Rectal smooth muscle tissue (tissue), 1 donor: ENCODE measurements around the gene SCLT1.
"Not testable (repeated sequence)": the region's sequence is repeated elsewhere in the genome, so short reads cannot be mapped to it uniquely, and the experiment has no call there.

ENCODE experiments used
- H3K27ac ChIP-seq: one replicate; pipeline ENCODE4 v1.7.0; 2013; ENCODE audit warnings: low read depth, low read length, inconsistent platforms
- H3K27me3 ChIP-seq: one replicate; pipeline ENCODE4 v1.7.0; 2013; ENCODE audit warnings: low read length; ENCODE audit not compliant: control insufficient read depth, insufficient read depth
- H3K36me3 ChIP-seq: one replicate; pipeline ENCODE4 v1.7.0; 2013; ENCODE audit warnings: low read length; ENCODE audit not compliant: control insufficient read depth, insufficient read depth
- H3K4me1 ChIP-seq: one replicate; pipeline ENCODE4 v1.7.0; 2013; ENCODE audit warnings: low read length; ENCODE audit not compliant: control insufficient read depth, insufficient read depth
- H3K4me3 ChIP-seq: one replicate; pipeline ENCODE4 v1.7.0; 2013; ENCODE audit warnings: low read length
- H3K9ac ChIP-seq: one replicate; pipeline ENCODE4 v1.7.0; 2013; ENCODE audit warnings: low read length

SCLT1 gene

DNA sequence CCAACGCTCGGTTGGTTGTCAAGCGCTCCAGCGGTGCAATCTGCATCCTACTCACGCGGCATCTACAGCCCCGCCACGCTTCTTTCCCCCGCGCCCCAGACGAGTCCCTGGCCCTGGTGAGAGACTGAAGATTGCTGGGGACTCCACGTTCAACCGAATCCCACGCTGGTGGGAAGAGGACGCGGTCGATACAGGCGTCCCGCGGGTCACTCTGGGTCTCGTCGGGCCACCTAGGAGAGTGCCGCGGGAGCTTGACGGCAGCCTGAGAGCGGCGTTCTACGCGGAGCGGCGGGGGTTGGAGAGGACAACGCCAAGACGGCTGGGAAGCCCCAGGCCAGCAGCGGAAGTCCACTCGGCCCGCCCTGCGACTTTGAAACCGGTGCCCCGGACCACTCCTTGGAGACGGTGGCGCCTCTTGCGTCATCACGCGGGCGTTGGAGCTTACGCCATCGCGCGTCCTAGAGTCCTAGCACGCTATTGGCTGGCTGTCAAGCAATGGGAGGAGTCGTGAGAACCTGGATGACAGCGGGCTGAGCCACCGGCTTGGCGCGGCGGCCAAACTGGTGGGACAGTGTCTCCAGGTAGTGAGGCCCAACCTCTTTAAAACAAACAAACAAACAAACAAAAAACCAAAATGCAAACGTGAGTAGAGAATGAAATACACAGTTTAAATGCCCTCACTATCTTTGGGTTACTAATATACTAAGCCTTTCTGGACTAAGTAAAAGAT lies at the start of gene SCLT1:
Gene SCLT1, minus strand, starts transcription at position 349 of the 730 bp plus-strand sequence. CDS start 436 bp downstream, outside the sequence.
- Histone ChIP-seq H3K4me1 (peaks cover 7% of the 10 kb centered on the region), H3K27ac (peak within 1 kb of the TSS; percentile 89), H3K27me3 (no peaks in the 10 kb centered on the region), H3K4me3 (peak within 1 kb of the TSS; percentile 92), H3K9ac (peak within 1 kb of the TSS; percentile 85), H3K36me3 (no peaks in the 10 kb centered on the region)

- Histone ChIP-seq H3K9ac (no peak overlapping the region), H3K4me3 (no peak overlapping the region), H3K4me1 (no peaks in the 10 kb centered on the region)
Measured at GRCh38 chr4:129140521-129140920, 47.2 kb upstream of the SCLT1 start.

DNA sequence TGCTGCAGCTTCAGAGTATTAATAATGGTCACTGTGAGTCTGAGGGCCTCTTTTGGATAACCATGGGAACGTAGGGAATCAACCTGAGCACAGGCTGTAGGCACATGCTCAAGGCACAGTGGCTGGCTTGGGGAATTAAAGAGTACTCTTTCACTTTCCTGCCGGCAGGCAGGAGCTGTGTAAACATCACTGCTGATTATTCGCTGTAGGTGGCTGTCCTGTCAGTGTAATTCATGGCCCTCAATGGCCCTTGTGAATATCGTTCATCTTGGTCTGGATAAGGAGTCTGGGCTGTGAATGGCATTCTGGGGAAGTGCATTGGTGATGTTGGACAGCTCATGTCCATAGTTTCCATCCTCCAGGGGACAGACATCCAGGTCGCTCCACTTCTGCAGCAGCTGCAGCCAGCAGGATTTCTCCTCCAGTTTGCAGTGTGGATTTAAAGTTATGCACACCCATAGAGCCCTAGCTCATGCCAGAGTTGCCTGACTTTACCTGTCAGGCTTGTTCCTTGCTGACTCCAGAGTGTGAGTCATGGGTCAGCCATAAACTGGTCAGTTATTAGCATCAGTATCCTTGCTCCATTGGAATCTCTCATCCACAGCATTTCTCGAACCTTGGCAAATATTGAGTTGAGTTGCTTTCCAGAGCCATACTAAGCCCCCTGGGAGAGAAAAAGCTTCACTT lies 45.6 kb upstream of the SCLT1 start:
- Histone ChIP-seq H3K4me3 (no peak overlapping the region), H3K36me3 (no peaks in the 10 kb centered on the region), H3K4me1 (no peaks in the 10 kb centered on the region)

More at GRCh38 chr4:129140521-129140920, 47.2 kb upstream of the SCLT1 start:
- H3K27ac ChIP-seq = no peak overlapping the region
- H3K27me3 ChIP-seq = no peaks in the 10 kb centered on the region
- H3K36me3 ChIP-seq = no peaks in the 10 kb centered on the region

GRCh38 chr4:129136433-129136832 lies 43.1 kb upstream of the SCLT1 start:
- H3K27ac ChIP-seq = no peak overlapping the region
- no peaks in the 10 kb centered on the region for H3K27me3 ChIP-seq
- H3K4me1 ChIP-seq = no peaks in the 10 kb centered on the region
- H3K4me3 ChIP-seq = no peak overlapping the region
- H3K36me3 ChIP-seq = no peaks in the 10 kb centered on the region
- H3K9ac ChIP-seq = no peak overlapping the region

More for the DNA sequence above, 45.6 kb upstream of the SCLT1 start:
- Histone ChIP-seq H3K27ac (no peak overlapping the region), H3K27me3 (no peaks in the 10 kb centered on the region), H3K9ac (no peak overlapping the region)

DNA sequence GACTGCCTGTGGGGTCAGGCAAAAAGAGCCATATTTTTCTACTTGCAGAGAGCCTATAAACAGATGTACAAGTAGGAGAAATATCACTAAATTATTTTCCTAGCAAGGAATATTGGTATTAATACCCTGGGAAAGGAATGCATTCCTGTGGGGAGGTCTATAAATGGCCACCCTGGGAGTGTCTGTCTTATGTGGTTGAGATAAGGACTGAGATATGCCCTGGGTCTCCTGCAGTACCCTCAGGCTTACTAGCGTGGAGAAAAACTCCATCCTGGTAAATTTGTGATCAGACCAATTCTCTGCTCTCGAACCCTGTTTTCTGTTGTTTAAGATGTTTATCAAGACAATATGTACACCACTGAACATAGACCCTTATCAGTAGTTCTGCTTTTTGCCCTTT lies 38.0 kb upstream of the SCLT1 start:
- Histone ChIP-seq H3K36me3 (no peaks in the 10 kb centered on the region), H3K9ac (no peak overlapping the region), H3K4me3 (no peak overlapping the region), H3K27me3 (no peaks in the 10 kb centered on the region), H3K4me1 (no peaks in the 10 kb centered on the region), H3K27ac (no peak overlapping the region)

- H3K9ac ChIP-seq = no peak overlapping the region
- H3K4me3 ChIP-seq = no peak overlapping the region
- H3K27me3 ChIP-seq = no peaks in the 10 kb centered on the region
- H3K4me1 ChIP-seq = no peaks in the 10 kb centered on the region
- no peaks in the 10 kb centered on the region for H3K36me3 ChIP-seq
- no peak overlapping the region for H3K27ac ChIP-seq
Measured at GRCh38 chr4:129129143-129129542, 35.8 kb upstream of the SCLT1 start.

- H3K27ac ChIP-seq, H3K9ac ChIP-seq, H3K27me3 ChIP-seq, H3K4me3 ChIP-seq, H3K36me3 ChIP-seq, H3K4me1 ChIP-seq: not testable (repeated sequence)
Measured at GRCh38 chr4:129126614-129127013, 33.3 kb upstream of the SCLT1 start.

DNA sequence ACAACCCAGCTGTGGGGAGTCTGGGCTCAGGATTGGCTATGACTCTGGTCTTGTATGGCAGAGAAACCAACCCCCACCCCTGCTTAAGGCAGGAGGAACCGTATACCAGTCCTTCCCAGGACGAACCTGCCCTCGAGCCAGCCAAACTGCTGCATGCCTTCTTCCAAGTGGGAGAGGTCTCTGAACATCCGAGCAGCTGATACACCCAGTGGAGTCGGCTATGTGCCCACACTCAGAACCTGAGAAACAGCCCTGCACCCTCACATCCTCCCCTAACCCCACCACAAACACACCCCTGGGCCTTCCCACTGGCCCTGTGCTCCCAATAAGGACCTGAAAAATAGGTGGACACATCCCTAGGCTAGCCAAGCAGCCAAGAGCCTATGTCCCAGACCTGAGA lies 24.4 kb upstream of the SCLT1 start:
- no peak overlapping the region for H3K9ac ChIP-seq
- H3K4me3 ChIP-seq = no peak overlapping the region
- no peaks in the 10 kb centered on the region for H3K4me1 ChIP-seq
- H3K36me3 ChIP-seq = no peaks in the 10 kb centered on the region
- no peaks in the 10 kb centered on the region for H3K27me3 ChIP-seq
- H3K27ac ChIP-seq = no peak overlapping the region

- H3K36me3 ChIP-seq = peaks cover 4% of the 10 kb centered on the region
- no peak overlapping the region for H3K9ac ChIP-seq
- no peak overlapping the region for H3K27ac ChIP-seq
- no peak overlapping the region for H3K4me3 ChIP-seq
- H3K27me3 ChIP-seq = no peaks in the 10 kb centered on the region
- no peaks in the 10 kb centered on the region for H3K4me1 ChIP-seq
Measured at GRCh38 chr4:129113919-129114318, 20.6 kb upstream of the SCLT1 start.

- H3K9ac ChIP-seq = no peak overlapping the region
- H3K4me1 ChIP-seq = no peaks in the 10 kb centered on the region
- no peaks in the 10 kb centered on the region for H3K27me3 ChIP-seq
- no peak overlapping the region for H3K4me3 ChIP-seq
- no peak overlapping the region for H3K27ac ChIP-seq
- peaks cover 4% of the 10 kb centered on the region for H3K36me3 ChIP-seq
Measured at GRCh38 chr4:129113434-129113833, 20.1 kb upstream of the SCLT1 start.

- Histone ChIP-seq H3K9ac (no peak overlapping the region), H3K4me3 (no peak overlapping the region), H3K4me1 (no peaks in the 10 kb centered on the region), H3K27me3 (no peaks in the 10 kb centered on the region), H3K36me3 (peaks cover 4% of the 10 kb centered on the region), H3K27ac (no peak overlapping the region)
Measured at GRCh38 chr4:129111919-129112318, 18.6 kb upstream of the SCLT1 start.

DNA sequence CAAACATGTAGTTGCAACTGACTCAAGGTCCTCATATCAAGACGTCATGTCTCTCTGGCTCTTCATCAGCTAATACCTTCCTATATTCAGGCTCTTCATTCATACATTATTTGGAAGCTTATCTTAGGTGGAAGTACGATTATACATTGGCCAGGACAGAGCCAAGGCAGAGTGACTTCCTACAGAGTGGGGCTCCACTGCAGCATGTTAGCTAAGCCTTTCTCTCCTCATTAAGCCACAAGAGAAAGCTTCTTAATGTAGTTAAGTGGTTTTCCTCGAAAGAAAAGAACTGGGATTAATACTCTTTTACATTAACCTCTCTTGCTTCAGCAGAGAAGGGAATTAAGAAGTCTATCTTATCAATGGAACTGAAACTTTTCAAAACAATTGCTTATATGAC lies 17.6 kb upstream of the SCLT1 start:
- Histone ChIP-seq H3K27me3 (no peaks in the 10 kb centered on the region), H3K4me1 (no peaks in the 10 kb centered on the region), H3K4me3 (no peak overlapping the region), H3K9ac (no peak overlapping the region), H3K36me3 (peaks cover 4% of the 10 kb centered on the region), H3K27ac (no peak overlapping the region)
